Esophagus squamous epithelium (tissue), 4 donors: Measurements from ENCODE around the gene RABL2A.
"Not testable (repeated sequence)": the region's sequence is repeated elsewhere in the genome, so short reads cannot be mapped to it uniquely, and the experiment has no call there.

Source experiments
- POLR2A ChIP-seq, 4 donors: fragments of 450-650 bp; IDR thresholded peaks; one replicate each; pipeline ENCODE4 v1.6.1; 2017; ENCODE audit warnings: antibody characterized with exemption in 4 of 4, mild to moderate bottlenecking in 4 of 4, moderate library complexity in 3 of 4
- TF ChIP-seq, protein P1 (sequence below), 6 experiments: fragments of 450-650 bp in 4 of 6; fragments of 200-600 bp in 2 of 6; sonication (generic) in 2 of 6; IDR thresholded peaks; one replicate each; pipeline ENCODE4 v1.5.1; 2016 to 2019; ENCODE audit warnings: antibody characterized with exemption in 6 of 6, mild to moderate bottlenecking in 4 of 6, moderate library complexity in 4 of 6

DNA sequence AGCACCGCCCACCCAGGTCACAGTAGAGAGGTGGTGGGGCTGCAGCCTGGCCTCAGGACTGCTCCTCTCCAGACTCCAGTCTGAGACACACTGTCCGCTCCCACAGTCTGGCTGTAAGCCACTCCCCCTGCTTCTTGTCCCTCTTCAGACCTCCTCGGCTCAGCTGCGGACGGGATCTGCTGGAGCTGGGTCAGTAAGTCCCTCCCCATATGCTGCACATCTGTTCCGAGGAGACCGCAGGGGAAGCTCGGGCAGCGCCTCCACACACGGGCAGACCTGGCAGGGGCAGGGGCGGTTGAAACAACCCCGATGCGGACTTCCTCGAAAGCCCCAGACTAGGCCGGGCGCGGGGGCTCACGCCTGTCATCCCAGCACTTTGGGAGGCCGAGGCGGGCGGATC, 41.9 kb downstream of the RABL2A start:
- TF ChIP-seq, protein P1, sequence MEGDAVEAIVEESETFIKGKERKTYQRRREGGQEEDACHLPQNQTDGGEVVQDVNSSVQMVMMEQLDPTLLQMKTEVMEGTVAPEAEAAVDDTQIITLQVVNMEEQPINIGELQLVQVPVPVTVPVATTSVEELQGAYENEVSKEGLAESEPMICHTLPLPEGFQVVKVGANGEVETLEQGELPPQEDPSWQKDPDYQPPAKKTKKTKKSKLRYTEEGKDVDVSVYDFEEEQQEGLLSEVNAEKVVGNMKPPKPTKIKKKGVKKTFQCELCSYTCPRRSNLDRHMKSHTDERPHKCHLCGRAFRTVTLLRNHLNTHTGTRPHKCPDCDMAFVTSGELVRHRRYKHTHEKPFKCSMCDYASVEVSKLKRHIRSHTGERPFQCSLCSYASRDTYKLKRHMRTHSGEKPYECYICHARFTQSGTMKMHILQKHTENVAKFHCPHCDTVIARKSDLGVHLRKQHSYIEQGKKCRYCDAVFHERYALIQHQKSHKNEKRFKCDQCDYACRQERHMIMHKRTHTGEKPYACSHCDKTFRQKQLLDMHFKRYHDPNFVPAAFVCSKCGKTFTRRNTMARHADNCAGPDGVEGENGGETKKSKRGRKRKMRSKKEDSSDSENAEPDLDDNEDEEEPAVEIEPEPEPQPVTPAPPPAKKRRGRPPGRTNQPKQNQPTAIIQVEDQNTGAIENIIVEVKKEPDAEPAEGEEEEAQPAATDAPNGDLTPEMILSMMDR (IDR thresholded peaks at IDR 0.05): not testable (repeated sequence)
- TF ChIP-seq POLR2A (IDR thresholded peaks at IDR 0.05): not testable (repeated sequence)
